HG03045 (cell line): ENCODE data around the gene SLC12A7.
"Not testable (repeated sequence)": the region's sequence is repeated elsewhere in the genome, so short reads cannot be mapped to it uniquely, and the experiment has no call there.

Experiments
- ATAC-seq: cut with Tn5 transposase; IDR thresholded peaks from one replicate; pipeline ENCODE4 v1.9.1; 2021; ENCODE audit warnings: mild to moderate bottlenecking, moderate library complexity; ENCODE audit not compliant: unreplicated experiment

Gene SLC12A7

GRCh38 chr5:1127959-1128785 is 16.3 kb upstream of the SLC12A7 start:
- no peak for ATAC-seq

- ATAC-seq: not testable (repeated sequence)
Measured at GRCh38 chr5:1125695-1126094, 13.8 kb upstream of the SLC12A7 start.

- no peak for ATAC-seq
Measured at GRCh38 chr5:1125030-1125357, 13.1 kb upstream of the SLC12A7 start.

- ATAC-seq: no peak
Measured at GRCh38 chr5:1124205-1125029, 12.6 kb upstream of the SLC12A7 start.

- no peak for ATAC-seq
Measured at GRCh38 chr5:1123418-1124147, 11.7 kb upstream of the SLC12A7 start.

- ATAC-seq: no peak
Measured at GRCh38 chr5:1122511-1123294, 10.8 kb upstream of the SLC12A7 start.

- ATAC-seq: no peak
Measured at GRCh38 chr5:1121891-1122290, 10.0 kb upstream of the SLC12A7 start.

GRCh38 chr5:1121044-1121443 is 9.2 kb upstream of the SLC12A7 start:
- ATAC-seq: no peak

- ATAC-seq: no peak
Measured at GRCh38 chr5:1120236-1120999, 8.6 kb upstream of the SLC12A7 start.

- no peak for ATAC-seq
Measured at GRCh38 chr5:1119312-1119831, 7.5 kb upstream of the SLC12A7 start.

GRCh38 chr5:1118738-1119137 is 6.9 kb upstream of the SLC12A7 start:
- no peak for ATAC-seq

GRCh38 chr5:1118231-1118698 is 6.4 kb upstream of the SLC12A7 start:
- no peak for ATAC-seq

- ATAC-seq: no peak
Measured at GRCh38 chr5:1116977-1117376, 5.1 kb upstream of the SLC12A7 start.

- no peak for ATAC-seq
Measured at GRCh38 chr5:1116109-1116740, 4.4 kb upstream of the SLC12A7 start.

GRCh38 chr5:1115123-1115815 is 3.4 kb upstream of the SLC12A7 start:
- no peak for ATAC-seq

GRCh38 chr5:1113805-1114586 is 2.1 kb upstream of the SLC12A7 start:
- no peak for ATAC-seq

GRCh38 chr5:1113332-1113690 is 1.4 kb upstream of the SLC12A7 start:
- ATAC-seq: no peak
